ENCODE data around the gene HDAC4.

The HDAC4 gene

GRCh38 chr2:239348563-239349452 is 52.0 kb downstream of the HDAC4 start:
- no peak for DNase-seq (ENCODE audit: low spot score)

- no peak for DNase-seq (ENCODE audit: low spot score)
Measured at GRCh38 chr2:239346676-239347075, 54.1 kb downstream of the HDAC4 start.

- no peak for DNase-seq (ENCODE audit: low spot score)
Measured at GRCh38 chr2:239345251-239345650, 55.6 kb downstream of the HDAC4 start.

GRCh38 chr2:239344857-239345216 is 56.0 kb downstream of the HDAC4 start:
- no peak for DNase-seq (ENCODE audit: low spot score)

- no peak for DNase-seq (ENCODE audit: low spot score)
Measured at GRCh38 chr2:239343946-239344856, 56.6 kb downstream of the HDAC4 start.

- no peak for DNase-seq (ENCODE audit: low spot score)
Measured at GRCh38 chr2:239343460-239343859, 57.4 kb downstream of the HDAC4 start.

GRCh38 chr2:239341840-239342239 is 59.0 kb downstream of the HDAC4 start:
- DNase-seq (ENCODE audit: low spot score) = no peak

GRCh38 chr2:239341146-239341732 is 59.6 kb downstream of the HDAC4 start:
- DNase-seq (ENCODE audit: low spot score) = no peak

- DNase-seq (ENCODE audit: low spot score) = peak; percentile 13
Measured at GRCh38 chr2:239339726-239340601, 60.9 kb downstream of the HDAC4 start.

- no peak for DNase-seq (ENCODE audit: low spot score)
Measured at GRCh38 chr2:239339241-239339640, 61.6 kb downstream of the HDAC4 start.

- no peak for DNase-seq (ENCODE audit: low spot score)
Measured at GRCh38 chr2:239337877-239338484, 62.8 kb downstream of the HDAC4 start.

GRCh38 chr2:239337122-239337876 is 63.5 kb downstream of the HDAC4 start:
- no peak for DNase-seq (ENCODE audit: low spot score)

- DNase-seq (ENCODE audit: low spot score) = no peak
Measured at GRCh38 chr2:239331560-239331959, 69.3 kb downstream of the HDAC4 start.

- no peak for DNase-seq (ENCODE audit: low spot score)
Measured at GRCh38 chr2:239330836-239331235, 70.0 kb downstream of the HDAC4 start.

GRCh38 chr2:239329972-239330572 is 70.7 kb downstream of the HDAC4 start:
- no peak for DNase-seq (ENCODE audit: low spot score)

GRCh38 chr2:239329284-239329971 is 71.4 kb downstream of the HDAC4 start:
- DNase-seq (ENCODE audit: low spot score) = no peak

GRCh38 chr2:239328351-239329191 is 72.2 kb downstream of the HDAC4 start:
- DNase-seq (ENCODE audit: low spot score) = no peak

All from CD4-positive, alpha-beta T cell treated with Interleukin-15 for 4 hours (primary cell).